WTC11 (cell line): ENCODE data around the gene ABHD17B. TPM values are rescaled to one million over a fixed set of nuclear protein-coding genes. Genes with fewer than 3 reads are reported as not detected.

Experiments used
- ATAC-seq: fragments of 200-7000 bp; cut with Tn5 transposase; 2 replicates; pipeline ENCODE4 v1.10.0; 2021; ENCODE audit warnings: mild to moderate bottlenecking, moderate library complexity
- CTCF ChIA-PET: fragments of 300-600 bp; sonication (Branson Sonifier 250); formaldehyde crosslinking; loops from one replicate; lab custom pipeline; 2021; ENCODE audit warnings: antibody characterized with exemption; lab: Charles Lee
- POLR2A ChIA-PET: fragments of 350-600 bp; sonication (Branson Sonifier 250); formaldehyde crosslinking; loops from one replicate; lab custom pipeline; 2021; ENCODE audit warnings: antibody characterized with exemption; lab: Charles Lee
- DNase-seq: peaks from one replicate; pipeline ENCODE4 v3.0.0; 2021; ENCODE audit warnings: low spot score
- H3K27ac Mint-ChIP-seq: 2 replicates; pipeline ENCODE4 v1.8.0; 2021; ENCODE audit warnings: mixed read lengths
- H3K27me3 Mint-ChIP-seq: 2 replicates; pipeline ENCODE4 v1.8.0; 2021; ENCODE audit warnings: low read depth, mild to moderate bottlenecking, moderate library complexity, mixed read lengths
- H3K36me3 Mint-ChIP-seq: 2 replicates; pipeline ENCODE4 v1.8.0; 2021; ENCODE audit warnings: mixed read lengths
- H3K4me1 Mint-ChIP-seq: 2 replicates; pipeline ENCODE4 v1.8.0; 2022; ENCODE audit warnings: mixed read lengths
- H3K4me3 Mint-ChIP-seq: 2 replicates; pipeline ENCODE4 v1.8.0; 2021; ENCODE audit warnings: mild to moderate bottlenecking, moderate library complexity, mixed read lengths
- H3K9me3 Mint-ChIP-seq: 2 replicates; pipeline ENCODE4 v1.8.0; 2021; ENCODE audit warnings: mixed read lengths
- IRF2 ChIP-seq: sonication (generic); formaldehyde crosslinking; IDR thresholded peaks from 2 replicates; pipeline ENCODE4 v1.8.0; 2022; ENCODE audit warnings: low read depth, missing genetic modification reagents, borderline replicate concordance
- PRRX2 ChIP-seq: fragments of 250-450 bp; sonication (Bioruptor Pico); IDR thresholded peaks from 2 replicates; pipeline ENCODE4 v1.8.0; 2021; ENCODE audit warnings: mild to moderate bottlenecking
- RELA ChIP-seq: sonication (generic); formaldehyde crosslinking; IDR thresholded peaks from 2 replicates; pipeline ENCODE4 v1.8.1; 2022; ENCODE audit warnings: missing genetic modification reagents, mild to moderate bottlenecking, borderline replicate concordance
- SOX15 ChIP-seq: fragments of 250-450 bp; sonication (Bioruptor Pico); IDR thresholded peaks from 2 replicates; pipeline ENCODE4 v1.9.0; 2021; ENCODE audit warnings: mild to moderate bottlenecking
- TEAD4 ChIP-seq: sonication (generic); formaldehyde crosslinking; IDR thresholded peaks from 2 replicates; pipeline ENCODE4 v1.8.0; 2022; ENCODE audit warnings: mild to moderate bottlenecking, missing genetic modification reagents
- ZBTB21 ChIP-seq: sonication (generic); formaldehyde crosslinking; IDR thresholded peaks from 2 replicates; pipeline ENCODE4 v1.8.1; 2023; ENCODE audit warnings: mild to moderate bottlenecking, missing genetic modification reagents, borderline replicate concordance
- ZNF263 ChIP-seq: sonication (generic); formaldehyde crosslinking; IDR thresholded peaks from 2 replicates; pipeline ENCODE4 v1.8.1; 2022; ENCODE audit warnings: low read depth, mild to moderate bottlenecking, moderate library complexity, missing genetic modification reagents
- ZNF317 ChIP-seq: sonication (generic); formaldehyde crosslinking; IDR thresholded peaks from 2 replicates; pipeline ENCODE4 v1.8.1; 2023; ENCODE audit warnings: low read depth, mild to moderate bottlenecking, moderate library complexity, missing genetic modification reagents, borderline replicate concordance
- total RNA-seq: library from RNA; stranded (reverse); gene quantifications from 3 replicates; pipeline ENCODE4 v1.2.3, GENCODE V29; 2021
- TF ChIP-seq, protein P1 (sequence below): sonication (generic); formaldehyde crosslinking; IDR thresholded peaks from 2 replicates; pipeline ENCODE4 v1.8.0; 2023; ENCODE audit warnings: missing genetic modification reagents, mild to moderate bottlenecking, borderline replicate concordance
- TF ChIP-seq, protein P2 (sequence below): sonication (generic); formaldehyde crosslinking; IDR thresholded peaks from 2 replicates; pipeline ENCODE4 v1.8.0; 2022; ENCODE audit warnings: mild to moderate bottlenecking, missing genetic modification reagents
- TF ChIP-seq, protein P3 (sequence below): fragments of 200-600 bp; IDR thresholded peaks from 2 replicates; pipeline ENCODE4 v1.8.0; 2022; ENCODE audit warnings: antibody characterized with exemption
- TF ChIP-seq, protein P4 (sequence below): sonication (generic); formaldehyde crosslinking; IDR thresholded peaks from 2 replicates; pipeline ENCODE4 v1.8.0; 2022; ENCODE audit warnings: missing genetic modification reagents
- TF ChIP-seq, protein P5 (sequence below): fragments of 250-450 bp; sonication (Bioruptor Pico); IDR thresholded peaks from 2 replicates; pipeline ENCODE4 v1.9.0; 2021; ENCODE audit warnings: moderate library complexity, mild to moderate bottlenecking, inconsistent platforms, borderline replicate concordance

ABHD17B gene
- total RNA-seq, 1 experiment from 2014 or later: 56.6 TPM

DNA sequence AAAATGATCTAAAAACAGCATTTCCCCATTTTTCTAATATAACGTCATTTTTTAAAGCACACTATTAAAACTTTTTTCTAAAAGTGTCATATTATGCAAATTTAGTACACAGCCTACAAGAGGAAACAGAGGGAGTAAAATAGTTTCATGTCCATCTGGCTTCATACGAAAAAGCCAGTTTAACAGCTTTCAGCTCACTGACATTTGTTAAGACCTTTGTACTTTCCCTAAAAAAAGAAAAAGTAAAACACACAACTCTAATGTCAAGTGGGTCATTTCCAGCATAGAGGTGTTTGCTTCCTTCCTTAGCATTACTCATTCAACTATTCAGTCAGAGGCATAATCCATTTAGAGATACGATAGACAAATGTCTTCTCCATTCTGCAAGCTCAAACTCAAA is 49.4 kb downstream of the ABHD17B start:
- Mint-ChIP-seq H3K4me1 (peaks cover 17% of the 10 kb centered on the region), H3K36me3 (peaks cover 50% of the 10 kb centered on the region), H3K9me3 (peaks cover 18% of the 10 kb centered on the region), H3K27ac (no peak overlapping the region), H3K4me3 (no peak overlapping the region), H3K27me3 (no peaks in the 10 kb centered on the region)
- ChIA-PET CTCF (no interaction called here), POLR2A (no interaction called here)
- DNase-seq (no peak), ATAC-seq (no peak)
- TF ChIP-seq ZBTB21 (CRISPR knock-in tag): no peak
- TF ChIP-seq, protein P1, sequence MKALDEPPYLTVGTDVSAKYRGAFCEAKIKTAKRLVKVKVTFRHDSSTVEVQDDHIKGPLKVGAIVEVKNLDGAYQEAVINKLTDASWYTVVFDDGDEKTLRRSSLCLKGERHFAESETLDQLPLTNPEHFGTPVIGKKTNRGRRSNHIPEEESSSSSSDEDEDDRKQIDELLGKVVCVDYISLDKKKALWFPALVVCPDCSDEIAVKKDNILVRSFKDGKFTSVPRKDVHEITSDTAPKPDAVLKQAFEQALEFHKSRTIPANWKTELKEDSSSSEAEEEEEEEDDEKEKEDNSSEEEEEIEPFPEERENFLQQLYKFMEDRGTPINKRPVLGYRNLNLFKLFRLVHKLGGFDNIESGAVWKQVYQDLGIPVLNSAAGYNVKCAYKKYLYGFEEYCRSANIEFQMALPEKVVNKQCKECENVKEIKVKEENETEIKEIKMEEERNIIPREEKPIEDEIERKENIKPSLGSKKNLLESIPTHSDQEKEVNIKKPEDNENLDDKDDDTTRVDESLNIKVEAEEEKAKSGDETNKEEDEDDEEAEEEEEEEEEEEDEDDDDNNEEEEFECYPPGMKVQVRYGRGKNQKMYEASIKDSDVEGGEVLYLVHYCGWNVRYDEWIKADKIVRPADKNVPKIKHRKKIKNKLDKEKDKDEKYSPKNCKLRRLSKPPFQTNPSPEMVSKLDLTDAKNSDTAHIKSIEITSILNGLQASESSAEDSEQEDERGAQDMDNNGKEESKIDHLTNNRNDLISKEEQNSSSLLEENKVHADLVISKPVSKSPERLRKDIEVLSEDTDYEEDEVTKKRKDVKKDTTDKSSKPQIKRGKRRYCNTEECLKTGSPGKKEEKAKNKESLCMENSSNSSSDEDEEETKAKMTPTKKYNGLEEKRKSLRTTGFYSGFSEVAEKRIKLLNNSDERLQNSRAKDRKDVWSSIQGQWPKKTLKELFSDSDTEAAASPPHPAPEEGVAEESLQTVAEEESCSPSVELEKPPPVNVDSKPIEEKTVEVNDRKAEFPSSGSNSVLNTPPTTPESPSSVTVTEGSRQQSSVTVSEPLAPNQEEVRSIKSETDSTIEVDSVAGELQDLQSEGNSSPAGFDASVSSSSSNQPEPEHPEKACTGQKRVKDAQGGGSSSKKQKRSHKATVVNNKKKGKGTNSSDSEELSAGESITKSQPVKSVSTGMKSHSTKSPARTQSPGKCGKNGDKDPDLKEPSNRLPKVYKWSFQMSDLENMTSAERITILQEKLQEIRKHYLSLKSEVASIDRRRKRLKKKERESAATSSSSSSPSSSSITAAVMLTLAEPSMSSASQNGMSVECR (CRISPR knock-in tag): no peak

DNA sequence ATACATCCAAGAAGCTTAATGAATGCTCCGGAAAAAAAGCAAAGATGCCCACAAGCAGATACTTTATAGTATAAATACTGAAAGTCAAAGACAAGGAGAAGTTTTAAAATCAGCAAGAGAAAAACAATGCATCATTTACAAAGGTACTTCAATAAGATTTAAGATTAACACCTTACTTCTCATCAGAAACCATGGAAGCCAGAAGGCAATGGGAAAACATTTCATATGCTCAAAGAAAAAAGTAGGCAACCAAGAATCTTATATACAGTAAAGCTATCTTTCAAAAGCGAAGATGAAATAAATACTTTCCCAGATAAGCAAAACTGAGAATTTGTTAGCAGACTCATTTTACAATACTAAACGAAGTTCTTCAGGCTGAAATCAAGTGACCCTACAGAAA is 51.1 kb downstream of the ABHD17B start:
- peaks cover 18% of the 10 kb centered on the region for H3K9me3 Mint-ChIP-seq
- H3K27me3 Mint-ChIP-seq: no peaks in the 10 kb centered on the region
- peak; percentile 95 for TF ChIP-seq ZNF317 (CRISPR knock-in tag)
- TF ChIP-seq, protein P2, sequence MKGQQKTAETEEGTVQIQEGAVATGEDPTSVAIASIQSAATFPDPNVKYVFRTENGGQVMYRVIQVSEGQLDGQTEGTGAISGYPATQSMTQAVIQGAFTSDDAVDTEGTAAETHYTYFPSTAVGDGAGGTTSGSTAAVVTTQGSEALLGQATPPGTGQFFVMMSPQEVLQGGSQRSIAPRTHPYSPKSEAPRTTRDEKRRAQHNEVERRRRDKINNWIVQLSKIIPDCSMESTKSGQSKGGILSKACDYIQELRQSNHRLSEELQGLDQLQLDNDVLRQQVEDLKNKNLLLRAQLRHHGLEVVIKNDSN: no peak
- TF ChIP-seq, all 79 proteins: peak for 1
- DNase-seq (no peak), ATAC-seq (no peak)
- Mint-ChIP-seq H3K4me1 (peaks cover 16% of the 10 kb centered on the region), H3K4me3 (no peak overlapping the region), H3K36me3 (peaks cover 43% of the 10 kb centered on the region), H3K27ac (no peak overlapping the region)
- CTCF ChIA-PET: no interaction called here
- POLR2A ChIA-PET: interaction anchor here (0.9 to 1.1 kb wide), 2 partner anchors 52 to 61 kb away, joined by 3 read pairs; partner anchors contain the start of genes ABHD17B and C9orf85

DNA sequence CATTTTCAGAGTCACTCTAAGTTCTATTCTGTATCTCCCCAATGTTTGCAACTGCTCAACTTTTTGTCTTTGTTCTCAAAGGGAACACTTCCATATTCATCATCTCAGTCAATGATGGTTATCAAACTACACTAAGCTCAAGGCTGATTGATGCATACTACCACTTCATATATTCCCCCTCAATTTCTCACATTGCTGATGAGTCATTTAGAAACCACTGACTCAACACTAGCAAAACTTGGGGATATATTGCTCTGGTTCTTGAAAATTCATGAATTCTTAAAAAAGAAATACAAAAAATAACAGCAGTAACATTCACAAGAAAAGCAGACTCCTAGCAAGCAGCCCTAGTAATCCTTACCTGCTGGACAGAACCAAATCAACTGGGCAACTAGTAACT is 52.2 kb downstream of the ABHD17B start:
- H3K4me3 Mint-ChIP-seq: no peak overlapping the region
- ATAC-seq (no peak), DNase-seq (no peak)
- peaks cover 18% of the 10 kb centered on the region for H3K9me3 Mint-ChIP-seq
- H3K4me1 Mint-ChIP-seq: peaks cover 9% of the 10 kb centered on the region; the same call in 1 of the 2 replicates
- CTCF ChIA-PET: no interaction called here
- POLR2A ChIA-PET: no interaction called here
- peaks cover 37% of the 10 kb centered on the region for H3K36me3 Mint-ChIP-seq
- H3K27ac Mint-ChIP-seq: no peak overlapping the region
- TF ChIP-seq, protein P3, sequence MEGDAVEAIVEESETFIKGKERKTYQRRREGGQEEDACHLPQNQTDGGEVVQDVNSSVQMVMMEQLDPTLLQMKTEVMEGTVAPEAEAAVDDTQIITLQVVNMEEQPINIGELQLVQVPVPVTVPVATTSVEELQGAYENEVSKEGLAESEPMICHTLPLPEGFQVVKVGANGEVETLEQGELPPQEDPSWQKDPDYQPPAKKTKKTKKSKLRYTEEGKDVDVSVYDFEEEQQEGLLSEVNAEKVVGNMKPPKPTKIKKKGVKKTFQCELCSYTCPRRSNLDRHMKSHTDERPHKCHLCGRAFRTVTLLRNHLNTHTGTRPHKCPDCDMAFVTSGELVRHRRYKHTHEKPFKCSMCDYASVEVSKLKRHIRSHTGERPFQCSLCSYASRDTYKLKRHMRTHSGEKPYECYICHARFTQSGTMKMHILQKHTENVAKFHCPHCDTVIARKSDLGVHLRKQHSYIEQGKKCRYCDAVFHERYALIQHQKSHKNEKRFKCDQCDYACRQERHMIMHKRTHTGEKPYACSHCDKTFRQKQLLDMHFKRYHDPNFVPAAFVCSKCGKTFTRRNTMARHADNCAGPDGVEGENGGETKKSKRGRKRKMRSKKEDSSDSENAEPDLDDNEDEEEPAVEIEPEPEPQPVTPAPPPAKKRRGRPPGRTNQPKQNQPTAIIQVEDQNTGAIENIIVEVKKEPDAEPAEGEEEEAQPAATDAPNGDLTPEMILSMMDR: no peak
- TF ChIP-seq, protein P4, sequence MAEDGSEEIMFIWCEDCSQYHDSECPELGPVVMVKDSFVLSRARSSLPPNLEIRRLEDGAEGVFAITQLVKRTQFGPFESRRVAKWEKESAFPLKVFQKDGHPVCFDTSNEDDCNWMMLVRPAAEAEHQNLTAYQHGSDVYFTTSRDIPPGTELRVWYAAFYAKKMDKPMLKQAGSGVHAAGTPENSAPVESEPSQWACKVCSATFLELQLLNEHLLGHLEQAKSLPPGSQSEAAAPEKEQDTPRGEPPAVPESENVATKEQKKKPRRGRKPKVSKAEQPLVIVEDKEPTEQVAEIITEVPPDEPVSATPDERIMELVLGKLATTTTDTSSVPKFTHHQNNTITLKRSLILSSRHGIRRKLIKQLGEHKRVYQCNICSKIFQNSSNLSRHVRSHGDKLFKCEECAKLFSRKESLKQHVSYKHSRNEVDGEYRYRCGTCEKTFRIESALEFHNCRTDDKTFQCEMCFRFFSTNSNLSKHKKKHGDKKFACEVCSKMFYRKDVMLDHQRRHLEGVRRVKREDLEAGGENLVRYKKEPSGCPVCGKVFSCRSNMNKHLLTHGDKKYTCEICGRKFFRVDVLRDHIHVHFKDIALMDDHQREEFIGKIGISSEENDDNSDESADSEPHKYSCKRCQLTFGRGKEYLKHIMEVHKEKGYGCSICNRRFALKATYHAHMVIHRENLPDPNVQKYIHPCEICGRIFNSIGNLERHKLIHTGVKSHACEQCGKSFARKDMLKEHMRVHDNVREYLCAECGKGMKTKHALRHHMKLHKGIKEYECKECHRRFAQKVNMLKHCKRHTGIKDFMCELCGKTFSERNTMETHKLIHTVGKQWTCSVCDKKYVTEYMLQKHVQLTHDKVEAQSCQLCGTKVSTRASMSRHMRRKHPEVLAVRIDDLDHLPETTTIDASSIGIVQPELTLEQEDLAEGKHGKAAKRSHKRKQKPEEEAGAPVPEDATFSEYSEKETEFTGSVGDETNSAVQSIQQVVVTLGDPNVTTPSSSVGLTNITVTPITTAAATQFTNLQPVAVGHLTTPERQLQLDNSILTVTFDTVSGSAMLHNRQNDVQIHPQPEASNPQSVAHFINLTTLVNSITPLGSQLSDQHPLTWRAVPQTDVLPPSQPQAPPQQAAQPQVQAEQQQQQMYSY: no peak
- TF ChIP-seq IRF2 (CRISPR knock-in tag) (no peak), RELA (no peak), TEAD4 (CRISPR knock-in tag) (no peak), SOX15 (CRISPR knock-in tag) (no peak), ZNF263 (CRISPR knock-in tag) (no peak), PRRX2 (CRISPR knock-in tag) (no peak)
- TF ChIP-seq, protein P5, sequence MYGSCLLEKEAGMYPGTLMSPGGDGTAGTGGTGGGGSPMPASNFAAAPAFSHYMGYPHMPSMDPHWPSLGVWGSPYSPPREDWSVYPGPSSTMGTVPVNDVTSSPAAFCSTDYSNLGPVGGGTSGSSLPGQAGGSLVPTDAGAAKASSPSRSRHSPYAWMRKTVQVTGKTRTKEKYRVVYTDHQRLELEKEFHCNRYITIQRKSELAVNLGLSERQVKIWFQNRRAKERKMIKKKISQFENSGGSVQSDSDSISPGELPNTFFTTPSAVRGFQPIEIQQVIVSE (CRISPR knock-in tag): no peak
- no peaks in the 10 kb centered on the region for H3K27me3 Mint-ChIP-seq
